ENCODE results near the gene TSPAN4.

DNA sequence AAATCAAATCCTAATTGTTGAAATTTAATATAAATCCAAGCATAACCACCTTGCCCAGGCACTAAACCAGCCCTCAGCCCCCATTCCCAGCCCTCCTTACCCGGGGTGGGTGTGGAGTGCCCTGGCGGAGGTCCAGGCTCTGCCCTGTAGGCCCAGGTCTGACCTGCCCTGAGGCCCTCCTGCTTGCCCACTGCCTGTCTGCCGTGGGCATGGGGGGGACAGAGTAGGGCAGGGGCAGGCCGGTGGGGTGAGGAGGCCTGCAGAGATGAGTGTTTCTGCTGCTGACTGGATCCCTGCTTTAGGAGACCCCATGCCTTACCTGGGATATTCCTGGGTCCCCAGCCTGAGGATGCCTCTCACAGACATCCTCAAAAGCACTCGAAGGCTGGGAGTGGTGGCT lies 71.6 kb downstream of the TSPAN4 start:
- TF ChIP-seq POLR2A (IDR thresholded peaks at IDR 0.05; ENCODE audit: low read length), result no peak
- TF ChIP-seq GATA1 (IDR thresholded peaks at IDR 0.05; ENCODE audit: low read depth, low read length), result no peak
